CD4-positive, alpha-beta T cell (primary cell): ENCODE data around the gene MPPED1. TPM values are rescaled to one million over a fixed set of nuclear protein-coding genes. Genes with fewer than 3 reads are reported as not detected.

ENCODE experiments used
- ATAC-seq: fragments of 200-7000 bp; cut with Tn5 transposase; one replicate; pipeline ENCODE4 v1.10.0; 2022; ENCODE audit warnings: mild to moderate bottlenecking; ENCODE audit not compliant: poor library complexity
- CTCF ChIA-PET: fragments of 350-600 bp; sonication (Branson Sonifier 250); formaldehyde crosslinking; loops from one replicate; lab custom pipeline; 2021; ENCODE audit warnings: antibody characterized with exemption, inconsistent platforms; lab: Charles Lee
- POLR2A ChIA-PET: fragments of 350-600 bp; sonication (Branson Sonifier 250); formaldehyde crosslinking; loops from one replicate; lab custom pipeline; 2021; ENCODE audit warnings: antibody characterized with exemption, inconsistent platforms; lab: Charles Lee
- DNase-seq, 14 experiments: peaks; one replicate each; pipeline ENCODE4 v3.0.0-alpha.2; 2013 to 2020; ENCODE audit warnings: mixed read lengths in 2 of 14
- H3K27ac ChIP-seq, 2 donors: one replicate each; pipeline versions ENCODE4 v1.5.1 to v1.7.0; 2013; ENCODE audit warnings: low read length in 2 of 2, low read depth in 1 of 2, mild to moderate bottlenecking in 1 of 2
- H3K27me3 ChIP-seq, 2 experiments: 1 replicate in 1 of 2; 2 replicates in 1 of 2; pipeline versions ENCODE4 v1.6.1 to v1.7.0; 2013; ENCODE audit warnings: low read length in 2 of 2, control low read depth in 1 of 2, mild to moderate bottlenecking in 1 of 2, moderate library complexity in 1 of 2; ENCODE audit not compliant: insufficient read depth in 2 of 2, control insufficient read depth in 1 of 2
- H3K36me3 ChIP-seq: one replicate; pipeline ENCODE4 v1.6.1; 2013; ENCODE audit warnings: low read length, control low read depth; ENCODE audit not compliant: insufficient read depth
- H3K4me1 ChIP-seq: one replicate; pipeline ENCODE4 v1.6.1; 2013; ENCODE audit warnings: low read length, control low read depth; ENCODE audit not compliant: insufficient read depth
- H3K4me3 ChIP-seq: one replicate; pipeline ENCODE4 v1.5.1; 2013; ENCODE audit warnings: mild to moderate bottlenecking, low read length, moderate library complexity
- H3K9me3 ChIP-seq, 2 experiments: 1 replicate in 1 of 2; 2 replicates in 1 of 2; pipeline versions ENCODE4 v1.6.1 to v1.7.0; 2013; ENCODE audit warnings: low read length in 2 of 2, mild to moderate bottlenecking in 2 of 2, control low read depth in 1 of 2, moderate library complexity in 1 of 2; ENCODE audit not compliant: control insufficient read depth in 1 of 2, insufficient read depth in 1 of 2
- H3K27ac Mint-ChIP-seq: one replicate; pipeline ENCODE4 v1.8.0; 2020; ENCODE audit warnings: mixed read lengths
- H3K27me3 Mint-ChIP-seq: one replicate; pipeline ENCODE4 v1.8.0; 2021; ENCODE audit warnings: mixed read lengths
- H3K36me3 Mint-ChIP-seq: one replicate; pipeline ENCODE4 v1.8.0; 2021; ENCODE audit warnings: low read depth, mixed read lengths
- H3K4me1 Mint-ChIP-seq: one replicate; pipeline ENCODE4 v1.8.0; 2021; ENCODE audit warnings: low read depth, mixed read lengths
- H3K4me3 Mint-ChIP-seq: one replicate; pipeline ENCODE4 v1.8.0; 2020; ENCODE audit warnings: mild to moderate bottlenecking, mixed read lengths
- H3K9me3 Mint-ChIP-seq: one replicate; pipeline ENCODE4 v1.8.0; 2020; ENCODE audit warnings: mixed read lengths
- intact Hi-C, 2 experiments: fragments of 100-400 bp; cut with DNase I in 1 of 2; cut with micrococcal nuclease in 1 of 2; formaldehyde crosslinking; loops; one replicate each; pipeline versions ENCODE4 v1.15.1 to v1.9.0; 2023 to 2025; cut with DNase I, micrococcal nuclease
- total RNA-seq, 174 experiments: library from RNA in 2 of 174; stranded (reverse) in 2 of 174; gene quantifications; one replicate each; pipeline ENCODE4 v1.2.3 and lab custom pipeline; 2021 to 2026
- TF ChIP-seq, protein P1 (sequence below): fragments of 200-600 bp; IDR thresholded peaks from one replicate; pipeline ENCODE4 v1.8.0; 2022; ENCODE audit warnings: antibody characterized with exemption, mild to moderate bottlenecking

The MPPED1 gene
- total RNA-seq, 2 experiments from 2014 or later = not detected

- no peak overlapping the region for H3K4me3 ChIP-seq
- no peaks in the 10 kb centered on the region for H3K36me3 Mint-ChIP-seq
- DNase-seq (no peak), ATAC-seq (no peak)
- no peaks in the 10 kb centered on the region for H3K4me1 ChIP-seq
- intact Hi-C loops = no loop called here
- H3K4me3 Mint-ChIP-seq = no peak overlapping the region
- no peak overlapping the region for H3K27ac ChIP-seq
- no peak overlapping the region for H3K27ac Mint-ChIP-seq
- TF ChIP-seq, protein P1, sequence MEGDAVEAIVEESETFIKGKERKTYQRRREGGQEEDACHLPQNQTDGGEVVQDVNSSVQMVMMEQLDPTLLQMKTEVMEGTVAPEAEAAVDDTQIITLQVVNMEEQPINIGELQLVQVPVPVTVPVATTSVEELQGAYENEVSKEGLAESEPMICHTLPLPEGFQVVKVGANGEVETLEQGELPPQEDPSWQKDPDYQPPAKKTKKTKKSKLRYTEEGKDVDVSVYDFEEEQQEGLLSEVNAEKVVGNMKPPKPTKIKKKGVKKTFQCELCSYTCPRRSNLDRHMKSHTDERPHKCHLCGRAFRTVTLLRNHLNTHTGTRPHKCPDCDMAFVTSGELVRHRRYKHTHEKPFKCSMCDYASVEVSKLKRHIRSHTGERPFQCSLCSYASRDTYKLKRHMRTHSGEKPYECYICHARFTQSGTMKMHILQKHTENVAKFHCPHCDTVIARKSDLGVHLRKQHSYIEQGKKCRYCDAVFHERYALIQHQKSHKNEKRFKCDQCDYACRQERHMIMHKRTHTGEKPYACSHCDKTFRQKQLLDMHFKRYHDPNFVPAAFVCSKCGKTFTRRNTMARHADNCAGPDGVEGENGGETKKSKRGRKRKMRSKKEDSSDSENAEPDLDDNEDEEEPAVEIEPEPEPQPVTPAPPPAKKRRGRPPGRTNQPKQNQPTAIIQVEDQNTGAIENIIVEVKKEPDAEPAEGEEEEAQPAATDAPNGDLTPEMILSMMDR = no peak
- no peaks in the 10 kb centered on the region for H3K9me3 Mint-ChIP-seq
- no peaks in the 10 kb centered on the region for H3K27me3 Mint-ChIP-seq
- no peaks in the 10 kb centered on the region for H3K36me3 ChIP-seq
- no peaks in the 10 kb centered on the region for H3K27me3 ChIP-seq
- H3K9me3 ChIP-seq = peaks cover 0 to 6% of the 10 kb centered on the region in 2 experiments
- no peaks in the 10 kb centered on the region for H3K4me1 Mint-ChIP-seq
- CTCF ChIA-PET = no interaction called here
- POLR2A ChIA-PET = no interaction called here
These were observed 97.5 kb downstream of the MPPED1 start for GRCh38 chr22:43509337-43509736.

DNA sequence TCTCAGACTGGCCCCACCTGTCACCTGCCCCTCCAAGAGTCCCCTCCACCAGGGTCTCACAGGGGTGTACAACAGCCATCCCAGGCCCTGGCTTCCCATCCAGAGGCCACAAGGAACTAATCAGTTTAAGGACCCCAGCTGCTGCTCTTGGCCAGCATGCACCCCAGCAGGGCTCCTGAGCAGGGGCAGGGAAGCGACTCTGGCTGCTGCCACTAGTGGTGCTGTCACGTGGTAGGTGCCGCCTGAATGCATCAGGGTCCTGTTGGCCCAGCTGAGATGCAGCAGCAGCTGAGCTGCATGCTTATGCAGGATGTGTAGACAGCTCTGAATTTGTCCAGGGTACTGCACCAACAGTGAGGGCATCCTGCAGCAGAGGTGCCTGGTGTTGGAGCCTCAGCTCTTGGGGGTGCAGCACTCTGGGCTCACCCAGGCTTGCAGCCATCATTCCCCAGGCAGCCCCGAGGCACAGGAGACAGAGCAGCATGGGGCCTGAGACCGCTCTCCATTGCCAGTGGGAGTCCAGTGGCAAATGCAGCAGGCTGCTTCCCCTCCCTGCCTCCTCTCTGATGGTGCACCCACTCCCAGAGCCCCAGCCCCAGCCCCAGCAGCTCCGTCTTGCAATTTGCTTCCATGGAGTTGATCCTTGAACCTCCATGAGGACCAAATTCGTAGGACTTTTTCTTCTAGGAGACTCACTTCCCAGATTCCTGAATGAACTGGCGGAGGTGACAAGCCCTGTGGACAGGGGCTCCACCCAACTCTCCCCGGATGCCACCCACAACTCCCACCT lies 98.7 kb downstream of the MPPED1 start:
- Mint-ChIP-seq H3K9me3 (no peaks in the 10 kb centered on the region), H3K27me3 (no peaks in the 10 kb centered on the region), H3K27ac (no peak overlapping the region), H3K4me3 (no peak overlapping the region), H3K4me1 (no peaks in the 10 kb centered on the region), H3K36me3 (no peaks in the 10 kb centered on the region)
- no peaks in the 10 kb centered on the region for H3K36me3 ChIP-seq
- TF ChIP-seq, protein P1 = no peak
- H3K4me3 ChIP-seq = no peak overlapping the region
- CTCF ChIA-PET = no interaction called here
- peaks cover 0 to 2% of the 10 kb centered on the region in 2 experiments for H3K9me3 ChIP-seq
- POLR2A ChIA-PET = no interaction called here
- no peaks in the 10 kb centered on the region for H3K27me3 ChIP-seq
- no peak for ATAC-seq
- H3K27ac ChIP-seq = no peak overlapping the region
- DNase-seq = no peak
- intact Hi-C loops = no loop called here
- H3K4me1 ChIP-seq = no peaks in the 10 kb centered on the region

DNA sequence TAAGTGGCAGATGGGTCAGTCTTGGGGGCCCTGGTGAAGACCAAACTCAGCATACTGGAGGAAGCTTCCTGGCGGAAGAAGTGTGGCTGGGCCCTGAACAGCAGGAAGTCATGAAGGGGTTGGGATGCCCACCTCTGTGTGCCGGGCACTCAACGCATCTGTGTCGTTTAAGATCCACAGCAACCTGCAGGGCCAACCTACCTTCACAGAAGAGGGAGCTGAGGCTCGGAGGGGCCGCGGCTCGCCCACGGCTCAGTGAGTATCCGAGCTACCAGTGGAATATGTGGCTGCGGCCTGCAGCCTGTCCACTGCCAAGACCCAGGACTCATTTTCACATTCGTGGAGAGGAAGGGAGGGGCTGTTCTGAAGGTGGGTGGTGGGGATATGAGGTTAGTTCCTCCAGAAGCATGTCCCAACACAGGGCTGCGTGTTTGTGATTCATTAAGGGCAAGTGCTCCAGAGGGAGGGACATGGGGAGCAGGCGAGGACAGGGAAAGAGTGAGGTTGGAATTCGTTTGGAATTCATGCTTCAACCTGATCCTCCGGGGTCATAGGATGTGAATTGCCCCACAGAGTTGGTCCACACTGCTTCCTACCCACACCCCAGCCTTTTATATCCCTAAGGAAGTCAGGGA lies 99.6 kb downstream of the MPPED1 start:
- ChIA-PET POLR2A (no interaction called here), CTCF (no interaction called here)
- no peak for DNase-seq
- no peak overlapping the region for H3K27ac ChIP-seq
- no peaks in the 10 kb centered on the region for H3K9me3 ChIP-seq
- H3K4me3 Mint-ChIP-seq = no peak overlapping the region
- intact Hi-C loops = no loop called here
- ATAC-seq = no peak
- H3K36me3 Mint-ChIP-seq = no peaks in the 10 kb centered on the region
- TF ChIP-seq, protein P1 = no peak
- H3K27me3 ChIP-seq = no peaks in the 10 kb centered on the region
- H3K27me3 Mint-ChIP-seq = no peaks in the 10 kb centered on the region
- no peaks in the 10 kb centered on the region for H3K9me3 Mint-ChIP-seq
- H3K36me3 ChIP-seq = no peaks in the 10 kb centered on the region
- H3K4me3 ChIP-seq = no peak overlapping the region
- no peak overlapping the region for H3K27ac Mint-ChIP-seq
- no peaks in the 10 kb centered on the region for H3K4me1 ChIP-seq
- H3K4me1 Mint-ChIP-seq = no peaks in the 10 kb centered on the region
